Activated T-cell treated with anti-CD3 and anti-CD28 coated beads for 24 hours (primary cell): ENCODE results near the gene AAK1.
"Not testable (repeated sequence)": the region's sequence is repeated elsewhere in the genome, so short reads cannot be mapped to it uniquely, and the experiment has no call there.

Experiments
- DNase-seq: peaks from one replicate; pipeline ENCODE4 v3.0.0-alpha.2; 2020; ENCODE audit warnings: low read depth

AAK1 gene

DNA sequence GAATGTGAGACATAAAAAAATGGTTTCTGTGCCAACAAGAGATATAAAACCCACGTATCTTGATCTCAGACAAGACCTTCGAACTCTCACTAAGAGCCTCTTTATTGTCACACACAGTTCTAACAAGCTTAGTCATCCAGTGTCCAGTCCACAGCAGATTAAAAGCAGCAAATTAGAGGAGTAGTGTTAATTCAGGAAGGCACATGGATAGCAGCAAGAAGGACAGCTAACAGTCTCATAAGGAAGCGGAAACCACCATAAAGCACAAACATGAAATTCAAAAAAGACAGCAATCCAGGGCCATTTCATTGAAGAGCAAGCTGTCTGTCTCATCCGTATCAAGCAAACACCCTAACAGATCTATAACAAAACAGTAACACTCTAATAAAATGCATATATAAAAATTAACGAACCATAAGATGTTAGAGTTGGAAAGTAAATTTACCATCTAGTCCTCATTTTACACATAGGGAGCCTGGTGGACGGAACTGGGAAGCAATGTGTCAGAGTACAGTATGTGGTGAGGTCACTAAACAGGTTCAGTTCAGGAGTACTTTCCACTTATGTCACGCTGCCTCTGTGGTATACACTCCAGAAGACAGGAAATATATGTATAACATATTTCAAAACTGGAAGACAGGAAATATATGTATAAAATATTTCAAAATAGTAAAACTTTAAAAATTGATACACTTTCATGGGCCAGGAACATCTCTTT lies 18.3 kb downstream of the AAK1 start:
- no peak for DNase-seq

DNA sequence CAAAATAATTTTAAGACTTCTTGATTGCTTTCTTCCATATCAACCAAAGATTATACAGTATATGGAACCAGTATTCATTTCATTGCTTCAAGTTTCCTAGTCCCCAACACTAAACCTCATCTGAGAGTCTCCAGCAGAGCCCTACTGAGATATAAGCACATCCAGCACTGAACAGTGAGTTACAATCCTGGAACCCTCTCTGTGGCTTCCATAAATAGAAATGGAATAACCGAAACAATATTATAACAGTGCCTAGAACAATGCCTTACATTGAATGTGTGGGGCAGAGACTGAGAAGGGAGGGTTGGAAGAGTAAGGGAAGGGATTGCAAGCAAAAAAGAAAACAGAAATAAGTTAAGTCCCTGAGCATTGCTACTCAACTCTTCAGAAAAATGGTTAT lies 18.9 kb downstream of the AAK1 start:
- DNase-seq: no peak

DNA sequence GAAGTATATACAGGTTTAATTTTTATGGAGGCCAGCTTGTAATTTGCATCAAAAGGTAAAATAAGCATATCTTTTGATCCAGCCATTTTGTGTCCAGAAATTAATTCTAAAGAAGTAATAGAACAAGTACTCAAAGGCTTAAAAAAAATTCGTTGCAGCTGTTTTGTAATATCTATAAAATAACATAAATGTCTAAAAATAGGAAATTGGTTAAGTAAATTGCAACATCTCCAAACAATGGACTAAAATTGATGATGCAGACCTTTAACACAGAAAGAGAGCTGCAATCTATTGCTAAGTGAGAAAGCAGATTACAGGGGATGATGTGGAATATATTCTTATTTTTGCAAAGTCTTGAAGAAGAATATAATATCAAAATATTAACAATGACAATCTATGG lies 19.4 kb downstream of the AAK1 start:
- no peak for DNase-seq

DNA sequence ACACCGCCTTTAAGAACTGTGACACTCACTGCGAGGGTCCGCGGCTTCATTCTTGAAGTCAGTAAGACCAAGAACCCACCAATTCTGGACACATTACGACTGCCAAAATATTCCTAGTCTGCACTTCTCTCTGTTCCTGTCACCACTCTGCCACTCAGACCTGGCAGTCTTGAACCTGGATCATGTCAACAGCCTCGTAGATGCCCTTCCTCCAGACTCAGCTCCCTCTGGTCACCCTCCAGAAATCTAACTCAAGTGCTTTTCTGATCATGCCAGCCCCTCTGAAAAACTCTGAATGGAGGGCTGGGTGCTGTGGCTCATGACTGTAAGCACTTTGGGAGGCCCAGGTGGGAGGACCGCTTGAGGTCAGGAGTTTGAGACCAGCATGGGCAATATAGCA lies 20.3 kb downstream of the AAK1 start:
- DNase-seq: no peak

DNA sequence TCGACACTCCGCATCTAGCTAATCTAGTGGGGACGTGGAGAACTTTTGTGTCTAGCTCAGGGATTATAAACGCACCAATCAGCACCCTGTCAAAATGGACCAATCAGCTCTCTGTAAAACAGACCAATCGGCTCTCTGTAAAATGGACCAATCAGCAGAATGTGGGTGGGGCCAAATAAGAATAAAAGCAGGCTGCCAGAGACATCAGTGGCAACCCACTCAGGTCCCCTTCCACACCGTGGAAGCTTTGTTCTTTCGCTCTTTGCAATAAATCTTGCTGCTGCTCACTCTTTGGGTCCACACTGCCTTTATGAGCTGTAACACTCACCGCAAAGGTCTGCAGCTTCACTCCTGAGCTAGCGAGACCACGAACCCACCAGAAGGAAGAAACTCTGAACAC lies 20.7 kb downstream of the AAK1 start:
- DNase-seq: not testable (repeated sequence)

DNA sequence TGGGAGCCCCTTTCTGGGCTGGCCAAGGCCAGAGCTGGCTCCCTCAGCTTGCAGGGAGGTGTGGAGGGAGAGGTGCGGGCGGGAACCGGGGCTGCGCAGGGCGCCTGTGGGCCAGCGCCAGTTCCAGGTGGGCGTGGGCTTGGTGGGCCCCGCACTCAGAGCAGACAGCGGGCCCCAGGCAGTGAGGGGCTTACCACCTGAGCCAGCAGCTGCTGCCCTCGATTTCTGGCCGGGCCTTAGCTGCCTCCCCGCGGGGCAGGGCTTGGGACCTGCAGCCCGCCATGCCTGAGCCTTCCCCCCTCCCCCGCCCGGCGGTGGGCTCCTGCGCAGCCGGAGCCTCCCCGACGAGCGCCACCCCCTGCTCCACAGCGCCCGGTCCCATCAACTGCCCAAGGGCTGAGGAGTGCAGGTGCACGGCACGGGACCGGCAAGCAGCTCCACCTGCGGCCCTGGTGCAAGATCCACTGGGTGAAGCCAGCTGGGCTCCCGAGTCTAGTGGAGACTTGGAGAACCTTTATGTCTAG lies 21.5 kb downstream of the AAK1 start:
- not testable (repeated sequence) for DNase-seq

DNA sequence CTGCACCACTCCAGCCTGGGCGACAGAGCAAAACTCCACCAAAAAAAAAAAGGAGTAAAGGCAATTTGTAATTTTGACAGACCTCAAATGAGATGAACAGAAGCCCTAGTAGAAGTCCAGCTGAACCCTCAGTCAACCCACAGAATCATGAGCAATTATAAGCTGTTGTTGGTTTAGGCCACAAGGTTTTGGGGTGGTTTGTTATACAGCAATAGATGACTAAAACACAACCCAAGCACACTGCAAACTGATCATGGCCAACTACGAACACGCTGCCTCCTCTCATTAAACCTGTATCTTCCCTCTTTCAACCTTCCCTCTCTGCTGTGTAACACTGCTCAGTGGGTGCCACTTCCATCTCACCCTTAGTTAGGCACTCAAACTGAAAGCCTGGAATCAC lies 22.1 kb downstream of the AAK1 start:
- DNase-seq: no peak

DNA sequence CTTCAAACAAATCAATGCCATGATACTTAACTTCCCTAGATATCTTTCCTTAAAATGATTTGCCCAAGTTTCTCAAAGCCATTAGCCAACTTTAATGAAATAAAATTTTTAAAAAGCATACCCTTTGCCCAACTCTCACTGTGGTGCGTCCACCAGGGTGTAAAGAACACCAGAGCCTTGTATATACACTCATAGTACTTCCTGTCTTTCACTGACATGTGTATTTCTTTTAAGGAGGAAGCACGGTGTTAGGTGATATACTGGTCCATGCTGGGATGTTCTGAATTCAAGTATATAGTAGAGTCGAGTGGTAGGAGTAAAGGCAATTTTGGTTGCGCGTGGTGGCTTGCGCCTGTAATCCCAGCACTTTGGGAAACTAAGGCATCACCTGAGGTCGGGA lies 22.7 kb downstream of the AAK1 start:
- no peak for DNase-seq

DNA sequence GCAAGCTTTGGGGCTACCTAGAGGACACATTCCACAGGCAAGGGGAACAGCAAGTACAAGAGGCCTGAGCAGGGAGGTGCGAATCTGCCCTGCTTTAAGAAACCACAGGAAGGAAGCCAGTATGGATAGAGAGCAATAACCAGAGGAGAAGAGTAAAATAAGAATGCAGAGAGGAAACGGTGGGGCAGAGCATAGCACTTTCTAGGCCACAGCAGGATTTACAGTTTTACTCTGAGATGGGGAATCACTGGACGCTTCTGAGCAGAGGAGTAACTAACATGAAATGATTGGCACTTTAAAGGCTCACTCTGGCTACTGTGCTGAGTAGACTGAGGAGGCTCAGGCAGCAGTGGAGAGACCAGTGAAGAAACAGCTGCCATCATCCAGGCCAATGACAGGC lies 23.8 kb downstream of the AAK1 start:
- DNase-seq: no peak

DNA sequence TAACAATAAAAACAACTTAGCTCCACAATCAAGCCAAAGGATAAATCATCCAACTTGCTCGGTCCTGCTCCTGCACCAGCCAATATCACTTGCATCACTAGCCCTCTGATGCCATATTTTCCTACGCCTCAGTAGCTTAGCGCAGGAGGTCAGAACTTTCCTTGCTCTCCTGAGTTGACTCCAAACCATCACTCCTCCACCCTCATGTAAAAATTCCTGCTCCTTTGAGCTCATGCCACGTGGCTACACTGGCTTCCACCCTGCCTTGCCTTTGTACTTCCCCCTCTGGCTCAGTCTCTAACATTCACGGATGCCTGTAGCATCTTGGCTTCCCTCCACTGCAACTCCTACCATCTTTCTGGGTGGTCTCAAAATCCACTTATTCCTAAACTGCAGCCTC lies 25.2 kb downstream of the AAK1 start:
- no peak for DNase-seq

DNA sequence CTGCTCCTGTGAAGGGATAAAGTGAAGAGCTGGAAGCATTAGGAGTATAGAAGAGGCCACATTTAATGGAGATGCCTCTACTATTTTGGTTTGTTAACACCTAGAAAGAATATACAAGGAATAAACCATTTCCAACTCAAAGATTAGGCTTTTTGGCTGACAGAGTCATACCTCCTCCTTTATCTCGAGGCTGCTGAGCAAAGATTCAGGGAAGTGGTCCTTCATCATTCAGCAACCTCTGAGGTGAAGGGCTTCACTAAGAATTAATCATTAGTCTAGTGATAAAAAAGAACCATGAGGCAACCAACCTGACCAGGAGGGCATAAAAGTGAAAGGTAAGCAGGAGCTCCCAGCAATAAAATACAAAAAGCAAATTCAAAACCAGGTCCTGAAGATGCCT lies 25.8 kb downstream of the AAK1 start:
- no peak for DNase-seq

DNA sequence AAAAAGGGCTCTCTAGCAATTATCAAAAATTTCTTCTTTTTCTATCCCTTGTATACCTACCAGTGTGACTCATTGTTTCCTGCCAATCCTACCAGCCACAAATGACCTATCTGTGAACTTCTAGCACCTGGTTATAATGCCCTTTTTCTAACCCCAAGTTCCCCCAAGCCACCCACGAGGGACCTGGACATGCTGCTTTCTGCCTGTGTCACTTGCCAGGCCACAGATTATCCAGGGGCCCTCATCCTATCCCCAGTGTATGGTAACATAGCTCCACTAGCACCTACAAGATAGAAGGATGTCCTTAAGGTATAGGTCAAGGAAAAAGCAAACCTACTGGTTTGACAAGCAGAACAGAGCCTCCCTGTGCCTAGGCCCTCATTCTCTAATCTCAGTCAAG lies 26.8 kb downstream of the AAK1 start:
- DNase-seq: no peak

DNA sequence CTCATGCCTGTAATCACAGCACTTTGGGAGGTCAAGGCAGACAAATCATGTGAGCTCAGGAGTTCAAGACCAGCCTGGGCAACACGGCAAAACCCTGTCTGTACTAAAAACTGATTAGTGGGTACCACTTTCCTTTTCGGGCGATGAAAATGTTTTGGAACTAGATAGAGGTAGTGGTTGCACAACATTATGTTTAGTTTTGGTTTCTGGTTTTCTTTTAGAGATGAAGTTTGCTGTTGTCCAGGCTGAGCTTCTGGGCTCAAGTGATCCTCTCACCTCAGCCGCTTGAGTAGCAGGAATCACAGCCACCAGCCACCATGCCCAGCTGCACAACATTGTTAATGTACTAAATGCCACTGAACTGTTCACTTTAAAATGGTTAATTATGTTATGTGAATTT lies 27.6 kb downstream of the AAK1 start:
- no peak for DNase-seq

DNA sequence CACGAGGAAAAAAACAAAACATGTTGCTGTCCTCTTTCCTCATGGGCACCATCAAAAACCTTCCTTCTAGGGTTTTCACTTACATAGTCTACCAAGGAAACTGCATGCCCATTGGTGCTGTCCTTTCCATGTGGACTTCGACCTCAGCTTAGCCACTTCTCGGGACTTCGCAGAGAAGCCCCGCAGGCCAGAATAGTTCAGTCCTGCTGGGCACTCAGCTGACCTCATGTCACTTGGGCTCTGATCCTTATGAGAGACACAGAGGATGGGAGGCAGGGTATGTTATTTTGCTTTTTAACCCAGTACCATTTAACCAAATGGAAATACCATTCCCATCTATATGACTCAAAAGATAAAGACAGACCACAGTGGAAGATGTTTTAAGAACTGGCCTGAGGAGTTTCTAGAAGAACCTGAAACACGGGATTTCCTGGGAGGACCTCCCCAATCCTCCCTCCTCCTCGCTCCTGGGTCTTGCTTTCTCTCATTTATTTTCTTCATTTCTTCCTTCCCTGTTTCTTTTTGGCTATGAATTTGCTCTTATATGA lies 28.4 kb downstream of the AAK1 start:
- no peak for DNase-seq

DNA sequence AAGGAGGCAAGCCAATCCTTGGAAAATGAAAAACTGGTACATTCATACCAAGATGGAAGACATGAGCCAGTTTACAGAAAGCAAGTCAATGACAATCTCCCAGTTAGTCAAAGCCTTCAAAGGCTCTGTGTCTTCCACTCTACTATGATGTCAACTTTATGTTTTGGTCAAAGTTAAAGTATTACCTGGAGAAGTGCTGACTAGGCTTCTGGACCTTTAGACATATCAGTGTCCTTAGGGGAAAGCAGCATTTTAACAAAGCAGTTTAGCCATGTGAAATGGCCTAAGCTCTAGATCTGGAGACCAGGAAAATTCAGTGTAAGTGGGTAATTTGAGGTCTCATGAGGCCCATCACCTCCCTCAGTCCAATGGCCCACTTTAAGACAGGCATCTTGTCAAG lies 30.8 kb downstream of the AAK1 start:
- no peak for DNase-seq

DNA sequence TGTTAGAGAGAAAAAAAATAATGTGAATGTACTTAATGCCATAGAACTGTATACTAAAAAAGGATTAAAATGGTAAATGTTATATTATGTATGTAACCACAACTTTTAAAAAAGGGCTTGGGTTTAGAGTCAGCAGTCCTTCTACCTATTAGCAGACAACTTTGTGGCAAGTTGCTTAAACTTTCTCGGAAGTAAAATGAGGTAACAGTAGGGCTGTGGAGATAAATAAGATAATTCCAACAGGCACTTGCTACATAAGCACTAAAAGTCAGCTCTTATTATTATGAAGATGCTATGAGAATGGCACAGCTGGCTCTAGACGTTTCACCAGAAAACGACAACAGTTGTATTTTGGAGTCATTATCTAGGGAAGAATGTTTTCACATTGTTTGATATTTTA lies 31.3 kb downstream of the AAK1 start:
- DNase-seq: no peak

DNA sequence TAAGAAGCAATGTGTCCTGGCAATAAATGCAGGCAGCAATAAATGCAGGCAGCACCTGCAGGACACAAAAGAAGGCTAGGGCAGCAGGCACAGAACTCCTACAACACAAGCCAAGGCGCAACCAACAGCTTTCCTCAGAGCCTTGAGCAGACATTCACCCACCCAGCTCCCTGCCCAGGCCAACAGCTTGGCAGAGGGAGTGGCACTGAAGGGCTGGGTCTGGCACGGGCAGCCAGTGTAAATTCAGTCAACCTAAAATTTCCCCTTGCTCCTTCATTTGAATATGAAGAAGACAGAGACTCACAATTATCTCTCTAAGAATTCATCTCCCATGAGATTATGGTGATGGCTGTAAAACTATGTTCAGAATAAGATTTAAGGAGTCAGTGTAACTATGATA lies 35.4 kb downstream of the AAK1 start:
- no peak for DNase-seq

DNA sequence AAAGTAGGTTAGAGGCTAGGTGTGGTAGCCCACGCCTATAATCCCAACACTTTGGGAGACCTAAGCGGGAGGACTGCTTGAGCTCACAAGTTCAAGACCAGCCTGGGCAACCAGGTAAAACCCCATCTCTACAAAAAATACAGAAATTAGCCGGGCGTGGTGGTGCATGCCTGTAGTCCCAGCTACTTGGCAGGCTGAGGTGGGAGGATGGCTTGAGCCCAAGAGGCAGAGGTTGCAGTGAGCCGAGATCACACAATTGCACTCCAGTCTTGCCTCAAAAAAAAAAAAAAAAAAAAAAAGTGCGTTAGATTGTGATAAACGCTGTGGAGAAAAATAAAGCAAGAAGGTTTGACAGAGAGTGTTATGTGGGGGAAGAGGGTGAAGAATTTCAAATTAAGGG lies 36.8 kb downstream of the AAK1 start:
- DNase-seq: not testable (repeated sequence)

DNA sequence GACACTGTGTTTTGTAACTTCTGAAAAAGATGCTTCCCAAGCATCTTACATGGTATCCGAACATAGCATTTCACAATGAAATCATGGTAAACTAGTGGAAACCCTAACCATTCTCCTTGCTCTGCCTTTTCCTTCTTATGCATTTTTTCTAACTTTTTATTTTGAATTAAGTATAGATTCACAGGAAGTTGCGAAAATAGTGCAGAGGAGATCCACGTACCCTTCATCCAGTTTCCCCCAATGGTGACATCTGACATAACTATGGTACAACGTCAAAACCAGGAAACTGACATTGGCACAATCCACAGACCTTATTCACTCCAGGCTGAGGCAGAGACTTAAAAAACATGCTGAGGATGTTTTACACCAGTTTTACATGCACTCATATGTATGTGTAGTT lies 38.3 kb downstream of the AAK1 start:
- DNase-seq: no peak

DNA sequence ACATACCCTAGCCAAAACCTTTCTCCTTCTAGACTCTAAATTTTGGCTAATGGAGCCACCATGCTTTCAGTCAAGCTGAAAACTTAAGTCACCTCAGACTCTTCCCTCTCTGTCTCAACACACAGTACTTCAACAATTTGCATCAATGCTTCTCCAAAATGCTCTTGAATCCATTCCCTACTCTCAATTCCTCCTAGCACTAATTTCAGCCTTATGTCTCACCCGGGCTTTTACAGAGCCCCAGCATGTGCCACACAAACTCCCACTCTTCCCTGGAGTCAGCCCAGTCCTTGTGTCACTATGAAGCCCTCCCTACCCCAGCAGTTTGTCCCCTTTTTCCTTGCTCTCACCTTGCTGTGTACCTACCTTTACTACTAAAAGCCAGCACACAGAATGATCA lies 38.7 kb downstream of the AAK1 start:
- DNase-seq: no peak

DNA sequence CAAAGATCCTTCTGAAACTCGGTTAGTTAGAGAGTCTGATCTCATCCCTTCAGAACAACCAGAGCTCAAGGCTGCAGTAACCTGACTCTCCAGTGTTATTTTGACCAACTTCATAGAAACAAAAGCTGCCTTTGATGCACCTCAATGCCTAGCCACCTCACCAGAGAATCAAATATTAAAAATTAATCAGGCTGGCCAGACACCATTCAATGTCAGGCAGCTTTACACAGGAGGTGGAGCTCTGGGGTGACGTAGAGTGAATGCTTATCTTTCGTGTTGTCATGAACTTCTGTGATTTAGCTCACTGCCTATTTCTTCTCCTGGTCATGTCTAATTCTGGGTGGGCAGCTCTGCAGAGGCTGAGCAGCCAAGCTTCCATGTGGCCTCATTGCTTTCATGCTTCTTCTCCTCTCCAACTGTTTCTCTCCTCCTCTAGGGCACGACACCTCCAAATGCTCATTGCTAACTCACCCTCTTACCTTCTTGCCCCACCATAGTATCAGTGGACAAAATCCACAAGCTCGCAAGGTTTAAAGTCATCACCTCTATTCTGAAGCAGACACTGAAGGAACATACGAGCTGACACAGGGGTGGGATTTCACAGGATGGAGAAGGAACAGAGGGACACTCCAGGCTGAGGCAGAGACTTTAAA lies 39.4 kb downstream of the AAK1 start:
- no peak for DNase-seq

DNA sequence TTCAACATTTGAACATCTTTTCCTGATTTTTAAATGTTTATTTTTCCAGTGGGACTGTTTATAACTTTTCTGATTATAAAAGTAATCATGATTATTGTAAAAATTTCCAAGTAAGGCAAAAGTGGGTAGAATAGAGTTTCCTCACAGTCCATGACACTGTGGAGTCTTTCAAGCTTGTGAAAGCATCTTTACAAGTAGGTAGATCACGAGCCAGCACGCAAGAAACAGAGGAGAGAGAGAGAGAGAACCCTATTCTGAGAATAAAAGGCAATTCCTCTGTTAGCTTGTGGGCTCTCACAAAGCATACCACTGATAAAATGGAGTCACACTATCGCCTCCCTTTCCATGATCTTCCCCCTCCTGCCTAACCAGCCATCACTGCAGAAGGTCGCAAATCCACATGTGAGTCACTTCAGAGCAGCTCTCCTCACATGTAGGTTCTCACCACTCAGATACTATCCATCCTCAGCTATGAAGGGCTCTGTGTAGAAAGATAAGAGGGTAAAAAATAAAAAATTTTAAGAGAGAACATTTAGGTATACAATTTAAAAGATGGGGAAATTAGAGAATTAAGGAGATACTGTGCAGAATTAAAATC lies 40.3 kb downstream of the AAK1 start:
- DNase-seq: no peak

DNA sequence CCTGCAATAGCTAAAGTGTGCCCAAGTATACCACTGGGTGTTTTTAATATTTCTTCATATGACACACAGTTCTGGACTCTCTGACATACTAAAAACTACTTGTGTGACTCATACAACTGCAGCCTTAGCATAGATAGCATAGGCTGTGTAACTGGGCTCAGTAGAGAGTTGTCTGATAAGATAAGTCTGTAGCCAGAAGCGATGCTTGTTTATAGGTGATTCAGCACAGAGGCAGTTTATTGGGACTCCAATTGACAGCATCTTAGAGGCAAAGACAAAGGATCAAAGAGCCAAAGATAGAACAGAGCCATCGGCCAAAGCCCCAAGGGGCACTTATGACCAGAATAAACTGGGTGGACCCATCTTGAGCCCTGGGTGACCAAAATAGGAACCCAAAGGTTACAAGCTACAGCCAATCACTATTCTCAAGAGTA lies 42.3 kb downstream of the AAK1 start:
- DNase-seq: no peak
